Kidney (tissue), 14 donors: ENCODE results near the gene P4HA1. TPM values are rescaled to one million over a fixed set of nuclear protein-coding genes. Genes with fewer than 3 reads are reported as not detected.
A peak's percentile ranks its signal among the peaks of the same experiment; 100 is the strongest.

Experiments
- DNase-seq, 5 donors: peaks; one replicate each; pipeline ENCODE4 v3.0.0-alpha.2; 2013 to 2020
- FAIRE-seq: peaks from 2 replicates; lab custom pipeline; 2012; peaks lifted over from hg19 to GRCh38; lab: Jason Lieb, UNC
- H3K27ac ChIP-seq, 2 donors: one replicate each; pipeline ENCODE4 v1.7.0; 2013; ENCODE audit warnings: low read depth in 2 of 2, low read length in 2 of 2, inconsistent platforms in 1 of 2
- H3K27me3 ChIP-seq: one replicate; pipeline ENCODE4 v1.7.1; 2013; ENCODE audit warnings: low read length, inconsistent platforms; ENCODE audit not compliant: control insufficient read depth, insufficient read depth
- H3K36me3 ChIP-seq, 3 donors: one replicate each; pipeline versions ENCODE4 v1.7.0 to v1.7.1; 2013; ENCODE audit warnings: low read length in 3 of 3, control low read depth in 1 of 3, inconsistent platforms in 1 of 3; ENCODE audit not compliant: insufficient read depth in 3 of 3, control insufficient read depth in 2 of 3
- H3K4me1 ChIP-seq, 3 donors: one replicate each; pipeline versions ENCODE4 v1.7.0 to v1.7.1; 2013; ENCODE audit warnings: low read length in 3 of 3, inconsistent platforms in 1 of 3, low read depth in 1 of 3; ENCODE audit not compliant: control insufficient read depth in 2 of 3, insufficient read depth in 2 of 3
- H3K4me3 ChIP-seq, 3 donors: one replicate each; pipeline versions ENCODE4 v1.7.0 to v1.8.1; 2013; ENCODE audit warnings: low read length in 3 of 3, control low read depth in 1 of 3, inconsistent platforms in 1 of 3
- H3K9ac ChIP-seq, 3 donors: one replicate each; pipeline versions ENCODE4 v1.7.0 to v1.7.1; 2013; ENCODE audit warnings: low read length in 3 of 3, control low read depth in 1 of 3, inconsistent platforms in 1 of 3
- H3K9me3 ChIP-seq, 3 donors: one replicate each; pipeline versions ENCODE4 v1.7.0 to v1.7.1; 2013; ENCODE audit warnings: low read length in 3 of 3, control low read depth in 1 of 3, inconsistent platforms in 1 of 3; ENCODE audit not compliant: control insufficient read depth in 2 of 3, insufficient read depth in 1 of 3
- CTCF ChIP-seq: IDR thresholded peaks from 3 replicates; pipeline ENCODE4 v1.5.1; 2012; ENCODE audit warnings: mild to moderate bottlenecking, moderate library complexity, borderline replicate concordance; ENCODE audit not compliant: insufficient read depth; ENCODE audit errors: extremely low read depth
- intact Hi-C: fragments of 100-400 bp; cut with DNase I; formaldehyde crosslinking; loops from one replicate; pipeline ENCODE4 v1.11.1; 2022
- polyA plus RNA-seq: library from polyadenylated mRNA; stranded (reverse); fragments of 350-450 nt; fragmentation: Illumina TruSeq; extraction: RNeasy Lipid Tissue Mini Kit (QIAGEN cat#74804); gene quantifications from one replicate; pipeline ENCODE4 v1.2.3, GENCODE V29; 2014; ENCODE audit warnings: low read depth, low replicate concordance; ENCODE audit not compliant: insufficient read depth
- total RNA-seq: library from RNA; stranded (reverse); fragmentation: NEBNext Ultra II Directional; extraction: Animal tissue kit (Norgen Biotek cat#: 25700); gene quantifications from one replicate; pipeline ENCODE4 v1.2.1, GENCODE V29; 2021
- donor health status: control.
- donor health status: control.
- donor health status: control.
- donor health status: control.
- donor health status: control.
- donor health status: DM: yes; HTN: yes; CAD: no.
- donor health status: Normal renal cell carcinoma (clear cell type).

Gene P4HA1
- total and polyA plus RNA-seq, 2 donors from 2014 or later, result 15.7 to 25.3 TPM

- Histone ChIP-seq H3K9ac (no peak overlapping the region), H3K27ac (no peak overlapping the region)
These were observed 40.0 kb upstream of the P4HA1 start for GRCh38 chr10:73136627-73137026.

GRCh38 chr10:73134727-73135126 lies 38.1 kb upstream of the P4HA1 start:
- TF ChIP-seq CTCF, result no peak
- no peak overlapping the region for H3K4me3 ChIP-seq
- intact Hi-C loops, result no loop called here
- peaks cover 7 to 50% (median 20%) of the 10 kb centered on the region in 3 donors for H3K36me3 ChIP-seq
- H3K4me1 ChIP-seq, result no peaks in the 10 kb centered on the region
- H3K9ac ChIP-seq, result no peak overlapping the region
- DNase-seq, result no peak
- no peaks in the 10 kb centered on the region for H3K9me3 ChIP-seq
- H3K27me3 ChIP-seq, result no peaks in the 10 kb centered on the region
- no peak for FAIRE-seq
- no peak overlapping the region for H3K27ac ChIP-seq

More at GRCh38 chr10:73136627-73137026, 40.0 kb upstream of the P4HA1 start:
- Histone ChIP-seq H3K9me3 (no peaks in the 10 kb centered on the region), H3K36me3 (peaks cover 3 to 42% (median 15%) of the 10 kb centered on the region in 3 donors), H3K4me1 (no peaks in the 10 kb centered on the region), H3K4me3 (no peak overlapping the region), H3K27me3 (no peaks in the 10 kb centered on the region)
- intact Hi-C loops, result no loop called here
- DNase-seq, result no peak
- no peak for TF ChIP-seq CTCF
- FAIRE-seq, result no peak

GRCh38 chr10:73131913-73132686 lies 35.4 kb upstream of the P4HA1 start:
- Histone ChIP-seq H3K4me1 (no peaks in the 10 kb centered on the region), H3K27ac (no peak overlapping the region), H3K9ac (no peak overlapping the region), H3K36me3 (peaks cover 7 to 45% (median 20%) of the 10 kb centered on the region in 3 donors), H3K27me3 (no peaks in the 10 kb centered on the region), H3K9me3 (no peaks in the 10 kb centered on the region), H3K4me3 (no peak overlapping the region)
- TF ChIP-seq CTCF, result no peak
- FAIRE-seq, result no peak
- intact Hi-C loops, result no loop called here
- DNase-seq, result no peak

- TF ChIP-seq CTCF, result no peak
- no peak overlapping the region for H3K9ac ChIP-seq
- H3K27me3 ChIP-seq, result no peaks in the 10 kb centered on the region
- FAIRE-seq, result peak; percentile 29
- no peak for DNase-seq
- no peak overlapping the region for H3K27ac ChIP-seq
- no peaks in the 10 kb centered on the region for H3K9me3 ChIP-seq
- no peaks in the 10 kb centered on the region for H3K4me1 ChIP-seq
- peaks cover 9 to 43% (median 21%) of the 10 kb centered on the region in 3 donors for H3K36me3 ChIP-seq
- intact Hi-C loops, result no loop called here
- no peak overlapping the region for H3K4me3 ChIP-seq
These were observed 34.6 kb upstream of the P4HA1 start for GRCh38 chr10:73131301-73131700.
